ENCODE data around the gene ANKZF1.

ANKZF1 gene

DNA sequence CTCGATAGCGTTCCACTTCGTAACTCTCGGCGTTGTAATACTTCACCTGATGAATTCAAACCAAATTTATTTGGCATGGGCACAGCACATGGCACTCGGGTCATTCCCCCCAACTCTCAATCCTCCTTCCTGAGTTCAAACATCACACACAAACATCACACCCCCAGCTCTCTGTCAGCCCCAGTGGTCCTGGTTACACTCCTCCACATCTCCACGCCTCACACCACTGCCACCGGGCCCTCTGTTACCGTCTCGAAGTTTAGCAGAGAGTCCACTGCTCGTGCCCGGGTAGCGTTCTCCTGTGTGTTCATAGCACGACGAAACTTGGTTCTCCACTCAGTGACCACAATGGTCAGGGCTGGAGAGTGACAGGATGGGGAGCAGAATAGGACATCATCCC, 15.5 kb upstream of the ANKZF1 start:
- H3K4me3 ChIP-seq (IDR thresholded peaks at IDR 0.05; ENCODE audit: insufficient read depth, low read depth, low read length) = no peak overlapping the region
- no peak overlapping the region for H3K9ac ChIP-seq
- H3K27me3 ChIP-seq (ENCODE audit: insufficient read depth, low read depth) = no peaks in the 10 kb centered on the region

DNA sequence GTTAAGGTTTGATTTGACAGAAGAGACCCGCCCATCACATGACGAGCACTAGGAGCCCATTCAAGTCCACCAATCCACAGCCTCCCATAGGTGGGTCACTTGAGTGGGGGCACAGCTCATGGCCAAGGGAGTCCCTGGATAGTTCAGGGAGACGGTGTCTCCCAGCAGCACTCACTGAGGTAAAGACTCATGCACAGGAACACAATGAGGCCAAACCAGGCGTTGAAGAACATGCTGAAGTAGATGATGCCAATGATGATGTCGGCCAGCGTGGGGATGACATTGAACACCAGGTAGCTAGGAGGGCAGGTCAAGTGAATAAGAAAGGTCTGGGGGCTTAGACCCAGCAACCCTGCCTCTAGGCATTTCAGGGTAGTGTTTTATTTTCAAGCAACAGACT, 14.8 kb upstream of the ANKZF1 start:
- H3K79me2 ChIP-seq (ENCODE audit: insufficient read depth, low read depth) = no peaks in the 10 kb centered on the region
- H3K9ac ChIP-seq = no peak overlapping the region
- TF ChIP-seq CTCF (conservative IDR thresholded peaks at IDR 0.05; ENCODE audit: low read depth, low read length) = no peak
- no peak overlapping the region for H3K4me3 ChIP-seq (IDR thresholded peaks at IDR 0.05; ENCODE audit: insufficient read depth, low read depth, low read length)
- no peaks in the 10 kb centered on the region for H3K27me3 ChIP-seq (ENCODE audit: insufficient read depth, low read depth)
- H3K36me3 ChIP-seq (ENCODE audit: insufficient read depth) = no peaks in the 10 kb centered on the region
- no peak overlapping the region for H3K4me2 ChIP-seq
- H3K4me1 ChIP-seq (ENCODE audit: low read depth, poor library complexity, severe bottlenecking) = peaks cover 14% of the 10 kb centered on the region
- no peak overlapping the region for H2AFZ ChIP-seq (ENCODE audit: low read depth)
- H3K27ac ChIP-seq = no peak overlapping the region
- no peaks in the 10 kb centered on the region for H4K20me1 ChIP-seq (ENCODE audit: insufficient read depth)

More for the DNA sequence above, 15.5 kb upstream of the ANKZF1 start:
- no peaks in the 10 kb centered on the region for H3K36me3 ChIP-seq (ENCODE audit: insufficient read depth)
- no peak overlapping the region for H2AFZ ChIP-seq (ENCODE audit: low read depth)
- H3K27ac ChIP-seq = no peak overlapping the region
- H3K4me2 ChIP-seq = no peak overlapping the region
- peaks cover 14% of the 10 kb centered on the region for H3K4me1 ChIP-seq (ENCODE audit: low read depth, poor library complexity, severe bottlenecking)
- no peak for TF ChIP-seq CTCF (conservative IDR thresholded peaks at IDR 0.05; ENCODE audit: low read depth, low read length)
- H4K20me1 ChIP-seq (ENCODE audit: insufficient read depth) = no peaks in the 10 kb centered on the region
- H3K79me2 ChIP-seq (ENCODE audit: insufficient read depth, low read depth) = no peaks in the 10 kb centered on the region

DNA sequence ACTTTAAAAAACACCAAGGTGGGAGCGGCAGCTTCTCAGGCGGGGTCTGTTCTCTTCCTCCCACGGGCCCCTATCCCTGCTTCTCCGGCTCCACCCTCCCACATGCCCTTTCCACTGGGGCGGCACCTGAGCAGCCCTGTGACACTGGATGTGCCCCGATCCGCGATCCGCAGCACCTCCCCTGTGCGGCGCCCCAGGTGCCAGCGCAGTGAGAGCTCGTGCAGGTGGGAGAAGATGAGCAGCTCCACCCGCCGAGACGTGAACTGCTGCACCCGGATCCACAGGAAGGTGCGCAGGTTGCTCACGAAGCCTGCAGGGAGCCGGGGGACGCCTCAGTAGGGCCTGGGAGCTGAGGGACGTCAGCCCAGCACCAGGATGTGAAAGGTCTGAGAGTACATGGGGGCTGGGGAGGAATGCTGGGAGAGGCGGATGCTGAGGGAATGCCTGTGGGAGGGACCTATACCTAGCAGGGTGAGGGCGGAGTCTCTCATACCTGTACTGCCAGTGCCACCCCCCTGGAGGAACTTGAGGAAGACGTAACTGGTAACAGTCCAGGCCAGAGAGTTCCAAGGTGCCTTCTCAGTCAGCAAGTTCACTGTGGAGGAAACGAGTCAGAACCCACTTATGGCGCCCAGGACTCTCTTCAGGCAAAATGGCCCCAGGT, 13.6 kb upstream of the ANKZF1 start:
- Histone ChIP-seq H3K27me3 (ENCODE audit: insufficient read depth, low read depth) (no peaks in the 10 kb centered on the region), H2AFZ (ENCODE audit: low read depth) (no peak overlapping the region), H3K4me3 (IDR thresholded peaks at IDR 0.05; ENCODE audit: insufficient read depth, low read depth, low read length) (no peak overlapping the region), H3K4me1 (ENCODE audit: low read depth, poor library complexity, severe bottlenecking) (peaks cover 14% of the 10 kb centered on the region), H3K4me2 (no peak overlapping the region), H4K20me1 (ENCODE audit: insufficient read depth) (no peaks in the 10 kb centered on the region), H3K36me3 (ENCODE audit: insufficient read depth) (no peaks in the 10 kb centered on the region), H3K9ac (no peak overlapping the region), H3K27ac (no peak overlapping the region), H3K79me2 (ENCODE audit: insufficient read depth, low read depth) (no peaks in the 10 kb centered on the region)
- TF ChIP-seq CTCF (conservative IDR thresholded peaks at IDR 0.05; ENCODE audit: low read depth, low read length) = no peak

GRCh38 chr2:219216535-219216915, 13.1 kb upstream of the ANKZF1 start:
- Histone ChIP-seq H3K4me3 (IDR thresholded peaks at IDR 0.05; ENCODE audit: insufficient read depth, low read depth, low read length) (no peak overlapping the region), H2AFZ (ENCODE audit: low read depth) (no peak overlapping the region), H4K20me1 (ENCODE audit: insufficient read depth) (no peaks in the 10 kb centered on the region), H3K79me2 (ENCODE audit: insufficient read depth, low read depth) (no peaks in the 10 kb centered on the region), H3K4me2 (no peak overlapping the region), H3K36me3 (ENCODE audit: insufficient read depth) (no peaks in the 10 kb centered on the region), H3K9ac (no peak overlapping the region), H3K4me1 (ENCODE audit: low read depth, poor library complexity, severe bottlenecking) (peaks cover 14% of the 10 kb centered on the region), H3K27ac (no peak overlapping the region), H3K27me3 (ENCODE audit: insufficient read depth, low read depth) (no peaks in the 10 kb centered on the region)
- no peak for TF ChIP-seq CTCF (conservative IDR thresholded peaks at IDR 0.05; ENCODE audit: low read depth, low read length)

Measured in KMS-11 (cell line).